ENCODE results near the gene FHAD1.
"Not testable (repeated sequence)": the region's sequence is repeated elsewhere in the genome, so short reads cannot be mapped to it uniquely, and the experiment has no call there.

FHAD1 gene

DNA sequence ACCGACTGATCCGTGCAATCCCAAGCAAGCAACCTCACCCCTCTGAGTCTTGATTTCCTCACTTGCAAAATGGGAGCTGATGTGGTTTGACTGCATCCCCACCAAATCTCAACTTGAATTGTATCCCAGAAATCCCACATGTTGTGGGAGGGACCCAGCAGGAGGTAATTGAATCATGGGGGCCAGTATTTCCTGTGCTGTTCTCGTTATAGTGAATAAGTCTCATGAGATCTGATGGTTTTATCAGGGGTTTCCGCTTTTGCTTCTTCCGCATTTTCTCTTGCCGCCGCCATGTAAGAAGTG is 58.4 kb downstream of the FHAD1 start:
- peak; percentile 55 for DNase-seq (ENCODE audit: low read depth in 2 of 2)

DNA sequence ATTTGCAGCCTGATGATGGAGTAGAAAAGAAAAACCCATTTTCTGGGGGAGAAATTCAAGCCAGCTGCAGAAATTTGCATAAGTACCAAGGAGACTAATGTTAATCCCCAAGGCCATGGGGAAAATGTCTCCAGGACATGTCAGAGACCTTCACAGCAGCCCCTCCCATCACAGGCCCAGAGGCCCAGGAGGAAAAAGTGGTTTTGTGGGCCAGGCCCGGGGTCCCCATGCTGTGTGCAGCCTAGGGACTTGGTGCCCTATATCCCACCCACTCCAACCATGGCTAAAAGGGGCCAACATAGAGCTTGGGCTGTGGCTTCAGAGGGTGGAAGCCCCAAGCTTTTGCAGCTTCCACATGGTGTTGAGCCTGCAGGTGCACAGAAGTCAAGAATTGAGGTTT is 59.3 kb downstream of the FHAD1 start:
- DNase-seq (ENCODE audit: low read depth in 2 of 2), result not testable (repeated sequence)

DNA sequence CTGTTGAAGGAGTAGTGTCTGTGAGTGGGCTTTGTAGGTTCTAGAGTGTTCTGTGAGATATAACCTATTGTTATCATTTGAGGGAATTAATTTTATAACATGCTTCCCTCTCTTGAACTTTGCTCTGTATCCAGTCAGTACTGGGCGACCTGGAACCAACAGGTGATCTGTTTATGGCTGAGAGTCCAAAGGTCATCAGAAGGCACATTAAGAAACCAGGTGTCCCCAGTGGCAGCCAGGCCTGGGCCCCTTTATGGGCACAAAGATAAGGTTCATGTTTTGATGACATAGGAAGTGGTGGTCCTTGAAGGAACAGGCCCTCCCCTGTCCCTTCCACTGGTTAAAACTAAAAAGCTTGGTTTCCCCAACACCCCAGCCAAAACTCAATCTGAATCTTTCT is 61.1 kb downstream of the FHAD1 start:
- DNase-seq (ENCODE audit: low read depth in 2 of 2), result no peak

DNA sequence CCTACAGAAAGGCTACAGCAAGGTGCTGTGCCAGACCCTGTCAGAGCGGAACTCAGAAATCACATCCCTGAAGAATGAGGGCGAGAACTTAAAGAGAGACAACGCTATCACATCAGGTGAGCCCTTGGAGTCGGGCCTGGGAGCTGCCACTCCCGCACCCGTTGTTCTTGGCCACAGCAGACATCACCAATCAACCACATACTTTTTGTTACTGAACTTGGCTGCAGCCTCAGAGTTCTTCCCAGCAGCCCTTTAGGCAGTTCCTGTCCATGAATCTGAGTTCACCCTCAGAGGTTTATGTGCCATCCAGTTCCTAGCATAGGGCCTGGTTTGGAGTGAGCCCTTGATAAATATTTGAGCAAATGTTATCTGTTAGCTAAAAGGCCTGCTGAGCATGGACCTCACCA is 61.6 kb downstream of the FHAD1 start:
- DNase-seq (ENCODE audit: low read depth in 2 of 2), result no peak

DNA sequence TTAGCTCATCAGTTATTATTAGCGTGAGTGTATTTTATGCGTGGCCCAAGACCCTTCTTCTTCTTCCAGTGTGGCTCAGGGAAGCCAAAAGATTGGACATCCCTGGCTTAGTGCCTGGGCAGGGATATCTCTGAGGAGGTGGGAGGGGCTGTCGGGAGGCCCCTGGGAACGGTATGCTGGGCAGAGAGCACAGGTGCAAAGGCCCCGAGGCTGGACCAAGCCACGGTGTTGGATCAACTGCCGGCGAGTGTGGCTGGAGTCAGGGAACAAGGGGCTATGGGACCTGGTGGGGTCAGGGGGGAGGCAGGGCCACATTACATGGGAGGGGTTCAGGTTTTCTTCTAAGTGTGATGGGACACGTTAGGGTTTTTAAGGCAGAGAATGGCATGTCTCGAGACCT is 62.7 kb downstream of the FHAD1 start:
- DNase-seq (ENCODE audit: low read depth in 2 of 2), result no peak

DNA sequence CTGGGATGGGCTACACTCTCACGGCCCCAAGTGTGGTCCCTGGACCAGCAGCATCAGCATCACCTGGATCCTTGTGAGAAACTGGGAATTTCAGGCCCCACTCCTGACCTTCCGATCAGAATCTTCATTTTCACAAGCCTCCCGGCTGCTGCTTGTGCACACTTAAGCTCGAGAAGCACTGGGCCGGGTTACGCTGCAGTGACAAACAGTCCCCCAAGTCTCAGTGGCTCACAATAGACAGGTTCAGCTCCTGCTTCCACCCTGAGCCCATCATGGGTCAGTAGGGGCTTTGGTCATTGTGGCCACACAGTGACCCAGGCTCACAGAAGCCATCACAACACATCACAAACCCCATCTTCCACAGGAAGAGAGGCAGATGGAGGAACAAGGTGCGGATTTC is 63.5 kb downstream of the FHAD1 start:
- DNase-seq (ENCODE audit: low read depth in 2 of 2), result no peak

DNA sequence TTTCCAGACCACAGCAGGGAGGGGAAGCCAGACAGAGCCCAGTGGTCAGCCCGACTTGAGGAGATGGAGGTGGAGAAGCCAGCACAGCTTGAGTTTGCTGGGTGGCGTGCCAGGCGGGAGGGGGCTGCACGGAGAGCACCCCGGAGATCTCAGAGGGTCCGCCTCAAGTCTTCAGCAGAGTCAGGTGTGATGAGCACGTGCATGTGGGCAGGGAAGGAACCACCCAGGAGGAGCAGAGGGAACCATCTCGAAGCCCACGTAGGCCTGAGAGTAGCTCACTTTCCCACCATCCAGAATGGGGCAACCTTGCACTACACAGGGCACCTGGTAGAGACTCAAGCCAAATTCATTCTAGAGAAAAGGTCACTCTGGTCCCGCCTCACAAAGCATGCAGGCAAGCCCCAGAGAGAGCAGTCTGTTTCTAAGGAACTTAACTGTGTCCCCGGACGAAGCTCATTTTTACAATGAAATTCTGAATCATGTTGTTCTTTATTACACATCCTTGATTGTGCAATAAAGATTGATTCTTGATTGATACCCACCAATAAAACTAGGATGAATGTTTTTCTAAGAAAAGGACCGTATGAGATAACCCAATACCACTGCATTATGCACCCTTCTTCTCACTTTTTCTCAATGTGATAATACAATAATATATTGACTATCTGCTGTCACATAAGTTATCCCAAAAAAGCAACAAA is 64.2 kb downstream of the FHAD1 start:
- no peak for DNase-seq (ENCODE audit: low read depth in 2 of 2)

DNA sequence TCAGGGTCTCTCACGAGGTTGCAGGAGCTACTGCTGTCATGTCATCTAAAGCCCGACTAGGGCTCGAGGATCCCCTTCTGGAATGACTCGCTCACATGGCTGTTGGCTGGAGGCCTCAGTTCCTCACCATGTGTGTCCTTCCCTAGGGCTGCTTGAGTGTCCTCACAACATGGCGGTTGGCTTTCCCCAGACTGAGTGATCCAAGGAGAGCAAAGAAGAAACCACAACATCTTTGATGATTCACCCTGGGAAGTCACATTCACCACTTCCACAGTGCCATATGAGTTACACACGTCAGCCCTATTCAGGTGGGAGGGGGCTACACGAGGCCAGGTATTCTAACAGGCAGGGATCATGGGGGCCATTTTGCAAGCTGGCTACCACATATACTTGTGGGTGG is 64.9 kb downstream of the FHAD1 start:
- DNase-seq (ENCODE audit: low read depth in 2 of 2), result no peak

DNA sequence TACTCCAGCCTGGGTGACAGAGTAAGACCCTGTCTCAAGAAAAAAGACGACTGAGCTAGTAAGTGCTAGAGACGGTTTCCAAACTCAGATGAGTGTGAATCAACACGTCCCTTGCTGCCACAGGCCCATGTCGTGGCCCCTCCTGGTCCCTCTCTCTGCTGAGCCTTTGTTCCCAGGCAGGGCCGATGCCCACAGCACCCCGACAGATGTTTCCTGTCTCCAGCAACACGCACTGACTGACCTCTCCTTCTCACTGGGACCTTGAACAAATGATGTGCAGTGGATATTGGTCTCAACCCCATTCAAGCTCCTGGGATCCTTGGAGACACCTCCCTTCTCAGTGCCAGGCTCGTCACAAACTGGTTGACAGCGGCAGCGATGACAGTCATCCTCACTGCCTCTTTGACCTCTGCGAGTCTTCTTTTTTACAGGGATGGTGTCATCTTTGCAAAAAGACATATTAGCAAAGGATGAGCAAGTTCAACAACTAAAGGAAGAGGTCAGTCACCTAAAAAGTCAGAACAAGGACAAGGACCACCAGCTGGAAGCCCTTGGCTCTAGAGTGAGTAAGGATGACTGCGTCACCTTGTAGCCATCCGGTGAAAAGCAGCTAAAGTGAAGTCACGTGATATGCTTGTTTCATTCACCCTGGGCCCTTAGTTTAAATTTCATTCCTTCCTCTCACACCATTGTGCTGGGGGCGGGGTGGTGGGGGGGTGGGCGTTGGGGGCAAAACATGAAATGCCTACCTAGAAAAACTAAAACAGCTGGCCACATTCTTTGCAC is 65.8 kb downstream of the FHAD1 start:
- DNase-seq (ENCODE audit: low read depth in 2 of 2), result no peak

DNA sequence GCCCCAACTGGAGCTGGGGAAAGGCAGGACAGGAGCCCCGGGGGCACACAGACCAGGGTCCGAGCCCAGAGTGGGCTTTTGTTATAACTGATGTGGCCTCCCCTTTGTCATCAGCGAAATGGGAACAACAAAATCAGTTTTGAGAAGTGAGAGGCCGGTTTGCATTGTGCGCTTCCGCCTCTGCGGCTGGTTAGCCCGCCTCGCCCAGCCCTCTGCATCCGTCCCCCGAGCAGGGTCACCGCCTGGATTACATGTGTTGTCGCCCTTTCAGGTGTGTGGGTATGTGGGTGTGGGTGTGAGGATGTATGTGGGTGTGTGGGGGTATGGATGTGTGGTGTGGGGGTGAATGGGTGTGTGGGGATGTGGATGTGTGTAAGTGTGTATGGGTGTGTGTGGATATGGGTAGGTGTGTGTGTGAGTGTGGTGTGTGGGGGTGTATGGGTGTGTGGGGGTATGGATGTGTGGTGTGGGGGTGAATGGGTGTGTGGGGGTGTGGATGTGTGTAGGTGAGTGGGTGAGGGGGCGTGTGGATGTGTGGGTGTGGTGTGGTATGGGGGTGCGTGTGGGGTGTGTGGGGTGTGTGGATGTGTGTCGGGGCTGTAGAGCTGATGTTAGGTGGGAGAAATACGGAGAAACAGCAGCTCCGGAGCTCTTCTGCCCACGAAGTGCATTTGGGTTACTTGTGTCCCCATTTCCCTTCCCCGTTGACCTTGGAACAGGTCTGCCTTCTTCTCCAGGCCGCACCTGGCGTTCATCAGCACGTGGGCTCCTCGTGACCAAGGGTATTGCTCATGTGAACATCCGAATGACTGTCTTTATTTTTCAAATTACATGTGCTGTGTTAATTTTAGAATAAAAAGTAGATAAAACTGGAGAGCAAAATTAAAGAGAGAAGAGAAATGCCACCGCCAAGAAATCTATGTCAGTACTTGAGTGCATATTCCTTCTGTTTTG is 67.6 kb downstream of the FHAD1 start:
- no peak for DNase-seq (ENCODE audit: low read depth in 2 of 2)

DNA sequence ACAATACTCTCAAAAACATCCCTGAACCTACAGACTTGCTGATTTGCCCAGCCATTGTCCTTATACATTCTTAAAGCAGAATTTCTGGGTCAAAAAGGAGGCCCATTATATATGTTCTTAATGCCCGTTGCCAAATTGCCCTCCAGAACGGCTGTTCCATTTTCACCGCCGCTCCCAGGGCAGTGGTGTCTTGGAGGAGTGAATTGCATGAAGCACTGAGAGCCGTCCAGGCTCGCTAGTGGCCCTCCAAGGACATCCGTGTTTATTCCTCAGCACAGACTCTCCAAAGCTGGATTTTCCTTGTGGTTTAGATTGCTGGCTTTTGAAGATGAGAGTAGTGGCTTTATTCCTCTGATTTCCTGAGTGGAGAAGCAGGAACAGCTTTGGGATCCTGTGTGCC is 68.8 kb downstream of the FHAD1 start:
- DNase-seq (ENCODE audit: low read depth in 2 of 2), result no peak

DNA sequence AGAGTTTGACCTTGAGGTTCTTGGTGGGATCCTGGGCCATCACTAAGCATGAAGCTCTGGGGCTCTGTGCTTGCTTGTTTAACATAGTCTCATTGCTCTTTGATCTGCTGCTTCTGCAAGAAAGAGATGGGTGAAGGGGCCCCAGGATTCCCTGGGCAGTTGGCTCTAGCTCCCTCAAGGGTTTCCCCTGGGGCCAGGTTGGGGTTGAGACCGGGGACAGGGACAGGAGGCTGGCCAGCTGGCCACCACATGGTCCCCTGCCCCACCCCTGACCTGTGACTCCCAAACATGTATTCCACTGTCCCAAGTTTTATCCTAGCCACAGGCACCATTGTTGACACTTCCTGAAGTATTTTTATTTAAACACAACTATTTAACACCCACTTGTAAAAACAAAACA is 69.5 kb downstream of the FHAD1 start:
- DNase-seq (ENCODE audit: low read depth in 2 of 2), result no peak

DNA sequence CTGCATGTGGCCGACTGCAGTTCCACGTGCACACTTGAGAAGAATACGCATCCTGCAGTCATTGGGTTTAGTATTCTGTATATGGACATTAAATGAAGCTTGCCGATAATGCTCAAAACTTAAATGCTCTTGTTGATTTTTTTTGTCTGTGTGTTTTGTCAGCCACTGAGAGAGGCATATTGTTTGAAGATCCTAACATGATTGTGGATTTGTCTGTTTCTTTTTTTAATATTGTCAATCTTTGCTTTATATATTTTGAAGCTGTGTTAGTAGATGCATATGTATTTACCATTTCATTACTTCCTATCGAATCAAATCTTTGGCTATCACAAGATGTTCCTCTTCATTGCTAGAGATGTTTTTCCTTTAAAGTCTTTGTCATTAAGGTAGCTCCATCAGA is 73.2 kb downstream of the FHAD1 start:
- DNase-seq (ENCODE audit: low read depth in 2 of 2), result no peak

DNA sequence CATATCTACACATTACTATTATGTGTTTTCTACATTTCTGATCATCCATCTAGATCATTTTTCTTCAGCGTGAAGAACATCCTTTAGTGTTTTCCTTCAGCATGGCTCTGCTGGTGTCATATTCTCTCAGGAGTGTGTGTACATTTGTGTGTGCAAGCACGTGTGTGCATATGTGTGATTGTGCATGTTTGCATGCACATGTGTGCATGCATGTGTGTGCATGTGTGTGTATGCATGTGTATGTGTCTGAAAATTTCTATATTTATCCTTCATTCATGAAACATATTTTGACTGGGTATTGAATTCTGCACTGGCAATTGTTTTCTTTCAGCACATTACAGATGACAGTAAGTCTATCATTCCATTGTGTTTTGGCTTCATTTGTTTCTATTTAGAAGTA is 74.6 kb downstream of the FHAD1 start:
- DNase-seq (ENCODE audit: low read depth in 2 of 2), result no peak

DNA sequence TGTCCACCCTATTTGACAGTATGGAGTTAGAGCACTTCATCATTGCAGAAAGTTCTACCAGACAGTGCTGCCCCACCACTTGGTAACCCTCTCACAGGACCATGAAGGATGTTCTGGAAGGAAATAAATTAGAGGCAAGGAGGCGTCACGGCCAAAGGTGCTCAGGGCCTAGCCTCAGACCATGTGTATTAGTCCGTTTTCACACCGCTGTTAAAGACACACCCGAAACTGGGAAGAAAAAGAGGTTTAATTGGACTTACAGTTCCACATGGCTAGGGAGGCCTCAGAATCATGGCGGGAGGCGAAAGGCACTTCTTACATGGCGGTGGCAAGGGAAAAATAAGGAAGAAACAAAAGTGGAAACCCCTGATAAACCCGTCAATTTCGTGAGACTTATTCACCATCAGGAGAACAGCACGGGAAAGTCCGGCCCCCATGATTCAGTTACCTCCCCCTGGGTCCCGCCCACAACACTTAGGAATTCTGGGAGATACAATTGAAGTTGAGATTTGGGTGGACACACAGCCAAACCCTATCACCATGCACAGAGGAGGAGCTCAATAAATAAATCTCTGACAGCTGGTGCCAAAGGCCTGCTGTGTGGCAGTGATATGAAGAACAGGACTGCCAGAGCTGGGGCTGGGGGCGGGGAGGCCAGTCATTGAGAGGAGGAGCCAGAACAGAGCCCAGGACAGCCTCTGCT is 75.8 kb downstream of the FHAD1 start:
- DNase-seq (ENCODE audit: low read depth in 2 of 2), result no peak

DNA sequence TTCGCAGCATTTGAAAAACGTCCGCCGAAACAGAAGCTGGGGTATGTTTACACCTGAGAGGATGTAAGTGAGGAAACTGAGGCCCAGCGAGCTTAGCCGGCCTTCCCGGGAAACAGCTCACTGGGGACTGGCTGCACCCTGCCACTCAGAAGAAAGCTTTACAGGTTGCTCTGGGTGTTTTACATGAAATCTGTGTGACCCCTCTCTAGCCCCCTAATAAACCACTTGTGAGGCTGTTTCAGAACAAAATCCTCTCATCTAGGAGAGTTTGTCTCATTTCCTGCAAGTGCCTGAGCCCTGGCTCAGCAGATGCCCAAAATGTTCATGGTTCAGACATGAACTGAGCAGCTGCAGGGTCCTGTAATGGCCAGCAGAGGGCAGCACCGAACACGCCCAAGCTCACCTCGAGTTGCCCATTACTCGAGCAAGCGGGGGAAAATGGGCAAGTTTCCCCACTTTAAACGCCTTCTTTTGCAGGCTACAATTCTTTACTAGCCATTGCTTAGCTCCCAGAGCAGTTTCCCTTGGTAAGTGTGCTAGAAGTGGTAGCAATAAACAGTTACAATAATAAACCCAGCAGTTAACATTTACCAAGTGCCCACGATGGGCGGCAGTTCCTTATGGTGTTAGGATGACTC is 76.4 kb downstream of the FHAD1 start:
- DNase-seq (ENCODE audit: low read depth in 2 of 2), result peak; percentile 41 to 54

DNA sequence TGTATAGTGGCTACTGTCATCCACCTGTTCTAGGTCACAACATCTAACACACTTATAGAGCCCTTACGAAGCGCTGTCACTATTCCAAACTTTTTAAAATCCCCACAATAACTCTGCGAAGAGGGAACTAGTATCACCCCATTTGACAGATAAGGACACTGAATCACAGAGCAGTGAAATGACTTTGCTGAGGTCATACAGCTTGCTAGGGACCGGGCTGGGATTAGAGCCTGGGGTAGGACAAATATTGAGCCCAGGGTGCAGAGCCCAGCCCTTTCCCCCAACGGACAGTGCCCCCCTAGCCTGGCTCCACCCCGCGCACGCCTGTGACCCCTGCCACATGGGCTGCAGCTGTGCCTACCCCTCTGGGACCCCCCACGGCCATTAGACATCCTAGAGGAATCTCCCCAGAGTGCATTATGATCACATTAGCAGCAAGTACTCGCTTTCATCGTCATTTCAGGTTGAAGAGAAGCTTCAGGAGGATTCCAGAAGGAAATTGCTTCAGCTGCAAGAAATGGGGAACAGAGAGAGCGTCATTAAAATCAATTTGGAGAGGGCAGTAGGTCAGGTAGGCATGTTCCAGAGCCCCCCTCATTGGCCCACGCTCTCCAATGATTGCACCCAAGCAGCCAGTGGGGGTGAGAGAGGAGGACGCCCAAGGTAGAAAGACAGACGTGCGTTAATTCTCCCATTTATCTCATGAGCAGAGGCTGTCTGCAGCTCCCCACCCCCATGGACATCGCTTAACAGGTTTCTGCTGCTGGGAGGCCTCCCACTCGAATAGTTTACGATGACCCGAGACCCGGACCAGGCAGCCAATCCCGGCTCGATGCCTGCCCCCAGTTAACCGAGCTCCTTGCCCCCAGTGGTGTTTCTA is 77.2 kb downstream of the FHAD1 start:
- DNase-seq (ENCODE audit: low read depth in 2 of 2), result no peak

DNA sequence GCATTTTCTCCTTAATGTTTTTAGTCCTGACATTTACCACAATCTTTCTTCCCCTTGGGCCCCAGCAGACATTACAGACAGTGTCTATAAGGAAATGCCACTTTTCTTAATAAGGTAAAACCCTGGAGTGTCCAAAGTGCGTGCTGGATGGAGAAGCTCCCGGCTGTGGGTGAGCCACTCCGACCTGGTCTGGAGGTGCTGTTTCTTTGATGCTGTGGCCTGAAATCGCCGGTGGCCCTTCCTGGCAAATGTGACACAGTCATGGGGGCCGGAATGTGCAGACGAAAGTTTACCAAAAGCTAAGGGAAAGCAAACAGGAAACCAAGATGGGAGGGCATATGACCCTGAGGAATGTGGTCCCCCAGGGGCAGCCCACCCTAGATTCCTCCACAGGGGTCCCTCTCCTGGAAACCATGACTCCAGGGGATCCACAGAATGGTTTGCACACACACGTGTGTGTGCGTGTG is 77.9 kb downstream of the FHAD1 start:
- DNase-seq (ENCODE audit: low read depth in 2 of 2), result no peak

DNA sequence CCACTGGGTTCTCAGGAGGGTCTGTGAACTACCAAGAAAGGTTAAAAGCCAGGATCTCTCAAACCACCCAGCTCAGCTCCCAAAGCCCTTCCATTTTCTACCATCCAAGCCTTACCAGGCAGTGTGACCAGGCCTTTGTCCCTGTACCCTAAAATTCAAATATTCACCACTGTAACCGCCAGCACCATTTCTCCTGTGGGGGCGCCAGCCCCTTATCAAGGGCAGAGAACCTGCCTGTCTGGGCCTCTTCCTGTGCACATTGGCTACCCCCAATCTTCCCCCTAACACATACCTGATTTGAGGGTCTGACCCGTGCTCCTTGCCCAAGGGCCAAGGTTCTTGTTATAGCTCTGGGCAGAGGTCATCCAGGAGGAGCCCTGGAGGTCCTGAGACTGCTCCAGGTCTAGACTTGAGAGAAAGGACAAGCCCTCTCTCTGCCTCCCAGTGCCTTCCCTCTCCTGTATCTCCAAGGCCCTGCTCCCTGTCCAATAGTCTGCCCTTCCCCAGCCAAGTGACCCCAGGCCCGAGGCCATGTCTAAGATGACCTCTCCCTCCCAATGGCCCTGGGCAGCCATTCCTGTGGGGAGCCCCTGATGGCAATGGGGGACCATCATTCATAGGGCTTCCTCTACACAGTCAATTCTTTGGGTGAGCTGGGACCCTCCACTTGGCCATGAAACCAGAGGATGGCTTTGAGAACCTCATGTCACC is 78.5 kb downstream of the FHAD1 start:
- DNase-seq (ENCODE audit: low read depth in 2 of 2), result no peak
